ENCODE results near the gene RAB3IL1.

Gene RAB3IL1

GRCh38 chr11:61885166-61885778 is 32.1 kb downstream of the RAB3IL1 start:
- Histone ChIP-seq H3K9ac (ENCODE audit: low read length) (no peak overlapping the region), H2AK5ac (ENCODE audit: low read length, severe bottlenecking) (peak overlapping the region; percentile 8), H3K36me3 (ENCODE audit: control insufficient read depth in 1 of 2, insufficient read depth in 2 of 2, low read depth in 1 of 2, low read length in 2 of 2) (peaks cover 0 to 27% of the 10 kb centered on the region in 2 experiments), H2BK15ac (ENCODE audit: low read depth, poor library complexity, severe bottlenecking) (no peak overlapping the region), H4K91ac (ENCODE audit: low read length) (no peak overlapping the region), H3K4me1 (ENCODE audit: control insufficient read depth, insufficient read depth, low read depth, low read length) (peaks cover 15% of the 10 kb centered on the region), H3K4me2 (ENCODE audit: low read length, poor library complexity, severe bottlenecking) (no peak overlapping the region), H2AFZ (ENCODE audit: low read depth, low read length) (no peak overlapping the region), H3K79me1 (replicated peaks; ENCODE audit: low read length, poor library complexity, severe bottlenecking) (peaks cover 42% of the 10 kb centered on the region), H3K9me3 (ENCODE audit: control insufficient read depth, low read length) (no peaks in the 10 kb centered on the region), H2BK12ac (ENCODE audit: low read length in 2 of 2) (no peak overlapping the region), H3K23ac (ENCODE audit: low read length in 2 of 2) (no peak overlapping the region), H2BK120ac (ENCODE audit: low read depth, low read length) (no peak overlapping the region), H3K4ac (ENCODE audit: low read depth in 1 of 2, low read length in 2 of 2) (no peak overlapping the region), H3K4me3 (ENCODE audit: insufficient read depth in 1 of 2, low read depth in 1 of 2, low read length in 2 of 2) (no peak overlapping the region), H2BK5ac (ENCODE audit: low read depth, low read length, poor library complexity, severe bottlenecking) (no peak overlapping the region), H3K18ac (ENCODE audit: low read depth in 1 of 2, low read length in 2 of 2) (no peak overlapping the region), H3K27me3 (ENCODE audit: control insufficient read depth in 1 of 2, insufficient read depth in 1 of 2, low read length in 2 of 2) (no peaks in the 10 kb centered on the region), H3K14ac (ENCODE audit: low read length in 2 of 2) (no peak overlapping the region), H3K27ac (ENCODE audit: low read length, poor library complexity, severe bottlenecking) (no peak overlapping the region), H4K8ac (ENCODE audit: low read length) (no peak overlapping the region)
- peak; percentile 22 for DNase-seq
- WGBS, result 94% methylated on average over 6 of the region's 7 CpGs

- H3K23ac ChIP-seq (ENCODE audit: low read length in 2 of 2), result no peak overlapping the region
- H3K14ac ChIP-seq (ENCODE audit: low read length in 2 of 2), result no peak overlapping the region
- no peak overlapping the region for H2AK5ac ChIP-seq (ENCODE audit: low read length, severe bottlenecking)
- H2BK120ac ChIP-seq (ENCODE audit: low read depth, low read length), result no peak overlapping the region
- H3K36me3 ChIP-seq (ENCODE audit: control insufficient read depth in 1 of 2, insufficient read depth in 2 of 2, low read depth in 1 of 2, low read length in 2 of 2), result peaks cover 3 to 39% of the 10 kb centered on the region in 2 experiments
- no peak overlapping the region for H3K4me3 ChIP-seq (ENCODE audit: insufficient read depth in 1 of 2, low read depth in 1 of 2, low read length in 2 of 2)
- no peak overlapping the region for H4K91ac ChIP-seq (ENCODE audit: low read length)
- WGBS, result 92% methylated on average over 5 of the region's 5 CpGs
- H2BK15ac ChIP-seq (ENCODE audit: low read depth, poor library complexity, severe bottlenecking), result no peak overlapping the region
- H3K9me3 ChIP-seq (ENCODE audit: control insufficient read depth, low read length), result no peaks in the 10 kb centered on the region
- no peak overlapping the region for H3K18ac ChIP-seq (ENCODE audit: low read depth in 1 of 2, low read length in 2 of 2)
- H3K27ac ChIP-seq (ENCODE audit: low read length, poor library complexity, severe bottlenecking), result no peak overlapping the region
- H2AFZ ChIP-seq (ENCODE audit: low read depth, low read length), result no peak overlapping the region
- no peak overlapping the region for H3K9ac ChIP-seq (ENCODE audit: low read length)
- peaks cover 16% of the 10 kb centered on the region for H3K4me1 ChIP-seq (ENCODE audit: control insufficient read depth, insufficient read depth, low read depth, low read length)
- no peak overlapping the region for H2BK5ac ChIP-seq (ENCODE audit: low read depth, low read length, poor library complexity, severe bottlenecking)
- H2BK12ac ChIP-seq (ENCODE audit: low read length in 2 of 2), result no peak overlapping the region
- no peak overlapping the region for H3K4ac ChIP-seq (ENCODE audit: low read depth in 1 of 2, low read length in 2 of 2)
- H3K79me1 ChIP-seq (replicated peaks; ENCODE audit: low read length, poor library complexity, severe bottlenecking), result peaks cover 44% of the 10 kb centered on the region
- H4K8ac ChIP-seq (ENCODE audit: low read length), result no peak overlapping the region
- no peak overlapping the region for H3K4me2 ChIP-seq (ENCODE audit: low read length, poor library complexity, severe bottlenecking)
- no peaks in the 10 kb centered on the region for H3K27me3 ChIP-seq (ENCODE audit: control insufficient read depth in 1 of 2, insufficient read depth in 1 of 2, low read length in 2 of 2)
- no peak for DNase-seq
These were observed 33.4 kb downstream of the RAB3IL1 start for GRCh38 chr11:61883947-61884346.

GRCh38 chr11:61883327-61883726 is 34.0 kb downstream of the RAB3IL1 start:
- no peak overlapping the region for H2BK15ac ChIP-seq (ENCODE audit: low read depth, poor library complexity, severe bottlenecking)
- peaks cover 40% of the 10 kb centered on the region for H3K79me1 ChIP-seq (replicated peaks; ENCODE audit: low read length, poor library complexity, severe bottlenecking)
- H2AK5ac ChIP-seq (ENCODE audit: low read length, severe bottlenecking), result no peak overlapping the region
- H3K23ac ChIP-seq (ENCODE audit: low read length in 2 of 2), result no peak overlapping the region
- H3K27ac ChIP-seq (ENCODE audit: low read length, poor library complexity, severe bottlenecking), result no peak overlapping the region
- H3K4me1 ChIP-seq (ENCODE audit: control insufficient read depth, insufficient read depth, low read depth, low read length), result peaks cover 12% of the 10 kb centered on the region
- no peak overlapping the region for H3K9ac ChIP-seq (ENCODE audit: low read length)
- no peak overlapping the region for H2BK120ac ChIP-seq (ENCODE audit: low read depth, low read length)
- WGBS, result 93% methylated on average over 10 of the region's 10 CpGs
- H2AFZ ChIP-seq (ENCODE audit: low read depth, low read length), result no peak overlapping the region
- no peaks in the 10 kb centered on the region for H3K9me3 ChIP-seq (ENCODE audit: control insufficient read depth, low read length)
- no peak for DNase-seq
- H3K4ac ChIP-seq (ENCODE audit: low read depth in 1 of 2, low read length in 2 of 2), result no peak overlapping the region
- H3K4me3 ChIP-seq (ENCODE audit: insufficient read depth in 1 of 2, low read depth in 1 of 2, low read length in 2 of 2), result no peak overlapping the region
- no peak overlapping the region for H4K8ac ChIP-seq (ENCODE audit: low read length)
- peak overlapping the region; percentile 43 for H4K91ac ChIP-seq (ENCODE audit: low read length)
- no peak overlapping the region for H3K18ac ChIP-seq (ENCODE audit: low read depth in 1 of 2, low read length in 2 of 2)
- H3K4me2 ChIP-seq (ENCODE audit: low read length, poor library complexity, severe bottlenecking), result no peak overlapping the region
- H3K27me3 ChIP-seq (ENCODE audit: control insufficient read depth in 1 of 2, insufficient read depth in 1 of 2, low read length in 2 of 2), result no peaks in the 10 kb centered on the region
- H3K14ac ChIP-seq (ENCODE audit: low read length in 2 of 2), result no peak overlapping the region
- H3K36me3 ChIP-seq (ENCODE audit: control insufficient read depth in 1 of 2, insufficient read depth in 2 of 2, low read depth in 1 of 2, low read length in 2 of 2), result peaks cover 9 to 46% of the 10 kb centered on the region in 2 experiments
- no peak overlapping the region for H2BK12ac ChIP-seq (ENCODE audit: low read length in 2 of 2)
- H2BK5ac ChIP-seq (ENCODE audit: low read depth, low read length, poor library complexity, severe bottlenecking), result no peak overlapping the region

GRCh38 chr11:61882879-61883278 is 34.5 kb downstream of the RAB3IL1 start:
- H4K91ac ChIP-seq (ENCODE audit: low read length), result no peak overlapping the region
- no peak overlapping the region for H2AK5ac ChIP-seq (ENCODE audit: low read length, severe bottlenecking)
- H3K4ac ChIP-seq (ENCODE audit: low read depth in 1 of 2, low read length in 2 of 2), result no peak overlapping the region
- H2AFZ ChIP-seq (ENCODE audit: low read depth, low read length), result no peak overlapping the region
- no peak overlapping the region for H3K14ac ChIP-seq (ENCODE audit: low read length in 2 of 2)
- H3K79me1 ChIP-seq (replicated peaks; ENCODE audit: low read length, poor library complexity, severe bottlenecking), result peaks cover 37% of the 10 kb centered on the region
- H2BK120ac ChIP-seq (ENCODE audit: low read depth, low read length), result no peak overlapping the region
- no peaks in the 10 kb centered on the region for H3K27me3 ChIP-seq (ENCODE audit: control insufficient read depth in 1 of 2, insufficient read depth in 1 of 2, low read length in 2 of 2)
- H3K27ac ChIP-seq (ENCODE audit: low read length, poor library complexity, severe bottlenecking), result no peak overlapping the region
- no peak overlapping the region for H2BK15ac ChIP-seq (ENCODE audit: low read depth, poor library complexity, severe bottlenecking)
- no peak for DNase-seq
- H3K18ac ChIP-seq (ENCODE audit: low read depth in 1 of 2, low read length in 2 of 2), result no peak overlapping the region
- H3K4me3 ChIP-seq (ENCODE audit: insufficient read depth in 1 of 2, low read depth in 1 of 2, low read length in 2 of 2), result no peak overlapping the region
- H3K4me1 ChIP-seq (ENCODE audit: control insufficient read depth, insufficient read depth, low read depth, low read length), result peaks cover 8% of the 10 kb centered on the region
- peaks cover 11 to 50% of the 10 kb centered on the region in 2 experiments for H3K36me3 ChIP-seq (ENCODE audit: control insufficient read depth in 1 of 2, insufficient read depth in 2 of 2, low read depth in 1 of 2, low read length in 2 of 2)
- H2BK12ac ChIP-seq (ENCODE audit: low read length in 2 of 2), result no peak overlapping the region
- no peak overlapping the region for H4K8ac ChIP-seq (ENCODE audit: low read length)
- H3K9me3 ChIP-seq (ENCODE audit: control insufficient read depth, low read length), result no peaks in the 10 kb centered on the region
- WGBS, result 73% methylated on average over 4 of the region's 6 CpGs
- no peak overlapping the region for H3K4me2 ChIP-seq (ENCODE audit: low read length, poor library complexity, severe bottlenecking)
- H3K9ac ChIP-seq (ENCODE audit: low read length), result no peak overlapping the region
- H2BK5ac ChIP-seq (ENCODE audit: low read depth, low read length, poor library complexity, severe bottlenecking), result no peak overlapping the region
- no peak overlapping the region for H3K23ac ChIP-seq (ENCODE audit: low read length in 2 of 2)

Measured in mesenchymal stem cell (in vitro differentiated cells and primary cell).